H9 (cell line): ENCODE measurements around the gene PLK3. TPM values are rescaled to one million over a fixed set of nuclear protein-coding genes. Genes with fewer than 3 reads are reported as not detected.

Source experiments
- DNase-seq: peaks from one replicate; pipeline ENCODE4 v3.0.0-alpha.2; 2017
- H2AFZ ChIP-seq: one replicate; pipeline ENCODE4 v1.6.1; 2013; ENCODE audit warnings: mild to moderate bottlenecking, low read length, control low read depth, moderate library complexity
- H2AK5ac ChIP-seq: 2 replicates; pipeline ENCODE4 v1.6.1; 2013; ENCODE audit warnings: low read length, control low read depth, mixed read lengths; ENCODE audit not compliant: insufficient read length
- H2BK120ac ChIP-seq: one replicate; pipeline ENCODE4 v1.6.1; 2013; ENCODE audit warnings: low read depth, mild to moderate bottlenecking, low read length, control low read depth, inconsistent platforms; ENCODE audit not compliant: poor library complexity, severe bottlenecking
- H2BK12ac ChIP-seq: 2 replicates; pipeline ENCODE4 v1.6.1; 2013; ENCODE audit warnings: low read length, control low read depth, mixed read lengths, low read depth; ENCODE audit not compliant: insufficient read length
- H2BK15ac ChIP-seq: 2 replicates; pipeline ENCODE4 v1.6.1; 2013; ENCODE audit warnings: low read depth, low read length, control low read depth
- H2BK20ac ChIP-seq: one replicate; pipeline ENCODE4 v1.6.1; 2013; ENCODE audit warnings: low read depth, mild to moderate bottlenecking, low read length, control low read depth, inconsistent platforms; ENCODE audit not compliant: poor library complexity, severe bottlenecking
- H2BK5ac ChIP-seq: 2 replicates; pipeline ENCODE4 v1.6.1; 2013; ENCODE audit warnings: low read length, control low read depth, mixed read lengths; ENCODE audit not compliant: insufficient read length
- H3K14ac ChIP-seq: 2 replicates; pipeline ENCODE4 v1.6.1; 2013; ENCODE audit warnings: low read length, control low read depth; ENCODE audit not compliant: insufficient read depth
- H3K18ac ChIP-seq: 2 replicates; pipeline ENCODE4 v1.6.1; 2013; ENCODE audit warnings: low read depth, mild to moderate bottlenecking, mixed read lengths, low read length, control low read depth; ENCODE audit not compliant: insufficient read length
- H3K23ac ChIP-seq: 2 replicates; pipeline ENCODE4 v1.6.1; 2013; ENCODE audit warnings: low read length, control low read depth, mixed read lengths, low read depth; ENCODE audit not compliant: insufficient read length
- H3K23me2 ChIP-seq: 2 replicates; pipeline ENCODE4 v1.6.1; 2013; ENCODE audit warnings: low read depth, mild to moderate bottlenecking, mixed read lengths, low read length, control low read depth; ENCODE audit not compliant: insufficient read length, poor library complexity, severe bottlenecking
- H3K27ac ChIP-seq: 2 replicates; pipeline ENCODE4 v1.5.1; 2013; ENCODE audit warnings: low read length, control low read depth, mixed read lengths, low read depth; ENCODE audit not compliant: insufficient read length
- H3K27me3 ChIP-seq: 2 replicates; pipeline ENCODE4 v1.6.1; 2013; ENCODE audit warnings: low read length, control low read depth, inconsistent platforms; ENCODE audit not compliant: insufficient read depth
- H3K4ac ChIP-seq: 2 replicates; pipeline ENCODE4 v1.6.1; 2013; ENCODE audit warnings: low read depth, mild to moderate bottlenecking, control low read depth, inconsistent platforms, low read length, moderate library complexity
- H3K4me1 ChIP-seq: 2 replicates; pipeline ENCODE4 v1.6.1; 2013; ENCODE audit warnings: low read length, control low read depth, inconsistent platforms; ENCODE audit not compliant: insufficient read depth
- H3K4me2 ChIP-seq: 2 replicates; pipeline ENCODE4 v1.6.1; 2013; ENCODE audit warnings: low read length, control low read depth, mixed read lengths; ENCODE audit not compliant: insufficient read length, insufficient read depth
- H3K56ac ChIP-seq: 2 replicates; pipeline ENCODE4 v1.6.1; 2013; ENCODE audit warnings: low read depth, mild to moderate bottlenecking, mixed read lengths, low read length, control low read depth; ENCODE audit not compliant: insufficient read length
- H3K79me1 ChIP-seq: 2 replicates; pipeline ENCODE4 v1.6.1; 2013; ENCODE audit warnings: low read depth, mild to moderate bottlenecking, moderate library complexity, low read length, control low read depth, inconsistent platforms; ENCODE audit not compliant: insufficient read depth, poor library complexity, severe bottlenecking
- H3K79me2 ChIP-seq: 2 replicates; pipeline ENCODE4 v1.6.1; 2013; ENCODE audit warnings: low read length, control low read depth, inconsistent platforms; ENCODE audit not compliant: insufficient read depth
- H3K9ac ChIP-seq: 2 replicates; pipeline ENCODE4 v1.6.1; 2013; ENCODE audit warnings: low read length, control low read depth, mixed read lengths; ENCODE audit not compliant: insufficient read length; ENCODE audit errors: extremely low read depth
- H3K9me3 ChIP-seq: one replicate; pipeline ENCODE4 v1.6.1; 2013; ENCODE audit warnings: low read depth, low read length, inconsistent platforms; ENCODE audit not compliant: control insufficient read depth
- H3T11ph ChIP-seq: one replicate; pipeline ENCODE4 v1.6.1; 2013; ENCODE audit warnings: mild to moderate bottlenecking, low read length, control low read depth, inconsistent platforms
- H4K20me1 ChIP-seq: one replicate; pipeline ENCODE4 v1.6.1; 2013; ENCODE audit not compliant: control insufficient read depth, insufficient read length, insufficient read depth
- H4K5ac ChIP-seq: 2 replicates; pipeline ENCODE4 v1.6.1; 2013; ENCODE audit warnings: low read depth, mild to moderate bottlenecking, mixed read lengths, low read length, control low read depth; ENCODE audit not compliant: insufficient read length
- H4K8ac ChIP-seq: replicated peaks from 2 replicates; pipeline ENCODE4 v1.6.1; 2013; ENCODE audit warnings: low read length, control low read depth, mixed read lengths, low read depth; ENCODE audit not compliant: insufficient read length
- H4K91ac ChIP-seq: 2 replicates; pipeline ENCODE4 v1.6.1; 2013; ENCODE audit warnings: low read depth, mild to moderate bottlenecking, moderate library complexity, mixed read lengths, low read length, control low read depth; ENCODE audit not compliant: insufficient read length
- H3K27ac Mint-ChIP-seq, 3 experiments: 2 replicates in 2 of 3; 3 replicates in 1 of 3; pipeline ENCODE4 v1.8.0; 2020 to 2021; ENCODE audit warnings: mixed read lengths in 3 of 3, mild to moderate bottlenecking in 1 of 3, moderate library complexity in 1 of 3
- H3K27me3 Mint-ChIP-seq: 2 replicates; pipeline ENCODE4 v1.8.0; 2021; ENCODE audit warnings: low read depth, mild to moderate bottlenecking, moderate library complexity, mixed read lengths
- H3K36me3 Mint-ChIP-seq, 3 experiments: 2 replicates in 2 of 3; 3 replicates in 1 of 3; pipeline ENCODE4 v1.8.0; 2020 to 2021; ENCODE audit warnings: low read depth in 3 of 3, mixed read lengths in 3 of 3; ENCODE audit not compliant: insufficient read depth in 1 of 3
- H3K4me1 Mint-ChIP-seq, 2 experiments: 2 replicates each; pipeline ENCODE4 v1.8.0; 2020; ENCODE audit warnings: mixed read lengths in 2 of 2
- H3K4me3 Mint-ChIP-seq, 2 experiments: 2 replicates in 1 of 2; 3 replicates in 1 of 2; pipeline ENCODE4 v1.8.0; 2020 to 2021; ENCODE audit warnings: mild to moderate bottlenecking in 2 of 2, mixed read lengths in 2 of 2, moderate library complexity in 1 of 2
- H3K9me3 Mint-ChIP-seq, 2 experiments: 2 replicates in 1 of 2; 3 replicates in 1 of 2; pipeline ENCODE4 v1.8.0; 2020; ENCODE audit warnings: mild to moderate bottlenecking in 2 of 2, mixed read lengths in 2 of 2, moderate library complexity in 1 of 2
- WGBS: extraction: QIAGEN DNeasy Blood & Tissue Kit; methylation state at CpG from one replicate; pipeline ENCODE4 v1.1.7; 2013; ENCODE audit warnings: missing lambda C conversion rate, low lambda C conversion rate, mixed read lengths; ENCODE audit not compliant: insufficient read length; ENCODE audit errors: extremely low coverage; 5-methylcytosine and 5-hydroxymethylcytosine counted together
- total RNA-seq: library from RNA; stranded (reverse); gene quantifications from 2 replicates; pipeline ENCODE4 v1.2.1, GENCODE V29; 2021
- TF ChIP-seq, protein P1 (sequence below): fragments of 200-600 bp; sonication (generic); conservative IDR thresholded peaks from 3 replicates; pipeline ENCODE4 v1.8.0; 2021; ENCODE audit warnings: antibody characterized with exemption, mild to moderate bottlenecking

Gene PLK3
- total RNA-seq, 1 experiment from 2014 or later, result 14.7 TPM

DNA sequence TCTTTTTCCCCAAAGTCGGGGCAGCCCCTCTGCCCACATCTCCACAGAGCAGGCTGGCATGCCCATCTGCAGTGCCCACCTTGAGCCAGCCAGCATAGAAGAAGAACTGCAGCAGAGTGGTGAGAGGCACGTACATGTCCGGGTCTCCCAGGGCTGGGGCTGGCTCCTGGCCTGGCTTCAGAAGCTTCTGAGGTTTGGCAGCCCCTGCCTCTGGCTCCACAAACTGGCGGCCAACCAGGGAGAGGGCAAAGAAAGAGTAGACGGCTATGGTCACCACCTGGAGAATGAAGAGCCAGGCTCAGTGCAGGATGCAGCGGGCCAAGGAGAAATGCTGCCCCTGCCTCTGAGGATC is 15.2 kb upstream of the PLK3 start:
- no peak overlapping the region for H3K27ac Mint-ChIP-seq
- Histone ChIP-seq H2BK20ac (no peak overlapping the region), H3K18ac (no peak overlapping the region), H3K9me3 (no peaks in the 10 kb centered on the region), H2AFZ (no peak overlapping the region), H3K23me2 (peaks cover 9% of the 10 kb centered on the region), H4K20me1 (no peaks in the 10 kb centered on the region), H3K56ac (no peak overlapping the region), H3K79me2 (no peaks in the 10 kb centered on the region), H2BK12ac (no peak overlapping the region), H2BK15ac (no peak overlapping the region), H3K4ac (no peak overlapping the region), H4K91ac (no peak overlapping the region), H2BK5ac (no peak overlapping the region), H3K4me1 (no peaks in the 10 kb centered on the region), H3K27me3 (no peaks in the 10 kb centered on the region), H3K23ac (no peak overlapping the region), H4K8ac (no peak overlapping the region), H2AK5ac (no peak overlapping the region), H3K79me1 (no peaks in the 10 kb centered on the region), H3K4me2 (peak overlapping the region; percentile 59), H3T11ph (no peak overlapping the region), H4K5ac (no peak overlapping the region), H2BK120ac (no peak overlapping the region), H3K9ac (no peak overlapping the region), H3K27ac (no peak overlapping the region), H3K14ac (no peak overlapping the region)
- no peak for DNase-seq
- peaks cover 25 to 34% of the 10 kb centered on the region in 2 experiments for H3K4me1 Mint-ChIP-seq
- H3K4me3 Mint-ChIP-seq, result peak overlapping the region; percentile 48 to 62; a peak in 3 of 5 replicates
- TF ChIP-seq, protein P1, sequence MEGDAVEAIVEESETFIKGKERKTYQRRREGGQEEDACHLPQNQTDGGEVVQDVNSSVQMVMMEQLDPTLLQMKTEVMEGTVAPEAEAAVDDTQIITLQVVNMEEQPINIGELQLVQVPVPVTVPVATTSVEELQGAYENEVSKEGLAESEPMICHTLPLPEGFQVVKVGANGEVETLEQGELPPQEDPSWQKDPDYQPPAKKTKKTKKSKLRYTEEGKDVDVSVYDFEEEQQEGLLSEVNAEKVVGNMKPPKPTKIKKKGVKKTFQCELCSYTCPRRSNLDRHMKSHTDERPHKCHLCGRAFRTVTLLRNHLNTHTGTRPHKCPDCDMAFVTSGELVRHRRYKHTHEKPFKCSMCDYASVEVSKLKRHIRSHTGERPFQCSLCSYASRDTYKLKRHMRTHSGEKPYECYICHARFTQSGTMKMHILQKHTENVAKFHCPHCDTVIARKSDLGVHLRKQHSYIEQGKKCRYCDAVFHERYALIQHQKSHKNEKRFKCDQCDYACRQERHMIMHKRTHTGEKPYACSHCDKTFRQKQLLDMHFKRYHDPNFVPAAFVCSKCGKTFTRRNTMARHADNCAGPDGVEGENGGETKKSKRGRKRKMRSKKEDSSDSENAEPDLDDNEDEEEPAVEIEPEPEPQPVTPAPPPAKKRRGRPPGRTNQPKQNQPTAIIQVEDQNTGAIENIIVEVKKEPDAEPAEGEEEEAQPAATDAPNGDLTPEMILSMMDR, result 0 out of 3 replicates have a peak, but pooled peaks have one; percentile 16
- H3K36me3 Mint-ChIP-seq, result peaks cover 0 to 24% (median 9%) of the 10 kb centered on the region in 3 experiments
- no CpG with 5 or more reads among the region's 6 CpGs for WGBS
- H3K9me3 Mint-ChIP-seq, result no peaks in the 10 kb centered on the region; a peak in 1 of 5 replicates
- peaks cover 12% of the 10 kb centered on the region for H3K27me3 Mint-ChIP-seq
